Type B pancreatic cell (in vitro differentiated cells): ENCODE data around the gene RAB35. TPM values are rescaled to one million over a fixed set of nuclear protein-coding genes. Genes with fewer than 3 reads are reported as not detected.
"Not testable (repeated sequence)": the region's sequence is repeated elsewhere in the genome, so short reads cannot be mapped to it uniquely, and the experiment has no call there.

Source experiments
- DNase-seq: peaks from one replicate; pipeline ENCODE4 v3.0.0; 2021; ENCODE audit warnings: mixed read lengths; ENCODE audit not compliant: unreplicated experiment; ENCODE audit errors: extremely low spot score
- H3K27ac Mint-ChIP-seq: 2 replicates; pipeline ENCODE4 v1.8.0; 2021; ENCODE audit warnings: mild to moderate bottlenecking, mixed read lengths
- H3K27me3 Mint-ChIP-seq: 2 replicates; pipeline ENCODE4 v1.8.0; 2021; ENCODE audit warnings: mixed read lengths
- H3K36me3 Mint-ChIP-seq: 2 replicates; pipeline ENCODE4 v1.8.0; 2021; ENCODE audit warnings: mixed read lengths
- H3K4me1 Mint-ChIP-seq: one replicate; pipeline ENCODE4 v1.8.0; 2021; ENCODE audit warnings: mixed read lengths; ENCODE audit not compliant: unreplicated experiment
- H3K4me3 Mint-ChIP-seq: 2 replicates; pipeline ENCODE4 v1.8.0; 2021; ENCODE audit warnings: mild to moderate bottlenecking, mixed read lengths
- H3K9me3 Mint-ChIP-seq: 2 replicates; pipeline ENCODE4 v1.8.0; 2021; ENCODE audit warnings: mixed read lengths
- microRNA-seq: library from miRNA; unstranded; fragments of <30 nt; microRNA quantifications from one replicate; pipeline ENCODE4, GENCODE V29; 2020
- total RNA-seq: library from RNA; stranded (reverse); gene quantifications from 2 replicates; pipeline ENCODE4 v1.2.1, GENCODE V29; 2021; ENCODE audit warnings: low replicate concordance
- TF ChIP-seq, protein P1 (sequence below): fragments of 200-600 bp; sonication (generic); conservative IDR thresholded peaks from 2 replicates; pipeline ENCODE4 v1.5.0; 2021; ENCODE audit warnings: antibody characterized with exemption, mild to moderate bottlenecking

RAB35 gene
- total RNA-seq, 1 donor from 2014 or later: 42.3 TPM

DNA sequence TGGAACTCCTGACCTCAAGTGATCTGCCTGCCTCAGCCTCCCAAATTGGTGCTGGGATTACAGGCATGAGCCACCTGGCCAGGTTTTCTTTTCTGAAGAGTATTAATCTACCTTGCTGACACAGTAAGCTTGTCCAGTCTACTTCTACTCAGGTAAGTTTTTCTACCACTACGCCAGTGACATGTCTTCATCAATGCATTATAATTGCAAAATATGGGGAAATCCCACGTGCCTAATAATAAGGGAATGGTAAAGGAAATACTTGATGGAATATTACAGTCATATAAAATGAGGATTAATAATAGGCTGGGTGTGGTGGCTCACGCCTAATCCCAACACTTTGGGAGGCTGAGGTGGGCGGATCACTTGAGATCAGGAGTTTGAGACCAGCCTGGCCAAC is 62.3 kb downstream of the RAB35 start:
- TF ChIP-seq, protein P1, sequence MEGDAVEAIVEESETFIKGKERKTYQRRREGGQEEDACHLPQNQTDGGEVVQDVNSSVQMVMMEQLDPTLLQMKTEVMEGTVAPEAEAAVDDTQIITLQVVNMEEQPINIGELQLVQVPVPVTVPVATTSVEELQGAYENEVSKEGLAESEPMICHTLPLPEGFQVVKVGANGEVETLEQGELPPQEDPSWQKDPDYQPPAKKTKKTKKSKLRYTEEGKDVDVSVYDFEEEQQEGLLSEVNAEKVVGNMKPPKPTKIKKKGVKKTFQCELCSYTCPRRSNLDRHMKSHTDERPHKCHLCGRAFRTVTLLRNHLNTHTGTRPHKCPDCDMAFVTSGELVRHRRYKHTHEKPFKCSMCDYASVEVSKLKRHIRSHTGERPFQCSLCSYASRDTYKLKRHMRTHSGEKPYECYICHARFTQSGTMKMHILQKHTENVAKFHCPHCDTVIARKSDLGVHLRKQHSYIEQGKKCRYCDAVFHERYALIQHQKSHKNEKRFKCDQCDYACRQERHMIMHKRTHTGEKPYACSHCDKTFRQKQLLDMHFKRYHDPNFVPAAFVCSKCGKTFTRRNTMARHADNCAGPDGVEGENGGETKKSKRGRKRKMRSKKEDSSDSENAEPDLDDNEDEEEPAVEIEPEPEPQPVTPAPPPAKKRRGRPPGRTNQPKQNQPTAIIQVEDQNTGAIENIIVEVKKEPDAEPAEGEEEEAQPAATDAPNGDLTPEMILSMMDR: no peak

DNA sequence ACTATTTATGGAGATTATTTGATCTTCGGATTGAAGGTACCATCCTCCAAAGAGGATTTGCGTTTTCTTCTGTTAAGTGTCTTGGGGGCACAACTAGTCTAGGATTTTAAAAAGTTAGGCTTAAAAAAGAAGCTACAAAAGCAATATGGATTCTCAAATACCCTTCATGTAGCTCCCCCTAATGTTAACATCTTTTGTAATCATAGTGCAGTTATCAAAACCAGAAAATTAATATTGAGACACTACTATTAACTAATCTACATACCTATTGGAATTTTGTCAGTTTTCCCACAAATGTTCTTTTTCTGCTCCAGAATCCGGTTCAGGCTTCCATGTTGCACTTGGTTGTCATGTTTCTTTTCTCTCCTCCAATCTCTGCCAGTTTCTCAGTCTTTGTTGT is 65.0 kb downstream of the RAB35 start:
- peaks cover 4% of the 10 kb centered on the region for H3K9me3 Mint-ChIP-seq
- H3K27ac Mint-ChIP-seq: no peak overlapping the region
- no peaks in the 10 kb centered on the region for H3K36me3 Mint-ChIP-seq

More for the DNA sequence above, 62.3 kb downstream of the RAB35 start:
- DNase-seq: no peak
- H3K27ac Mint-ChIP-seq: no peak overlapping the region
- peaks cover 4% of the 10 kb centered on the region for H3K4me1 Mint-ChIP-seq
- H3K9me3 Mint-ChIP-seq: peaks cover 4% of the 10 kb centered on the region
- no peaks in the 10 kb centered on the region for H3K27me3 Mint-ChIP-seq
- H3K36me3 Mint-ChIP-seq: no peaks in the 10 kb centered on the region
- H3K4me3 Mint-ChIP-seq: no peak overlapping the region

DNA sequence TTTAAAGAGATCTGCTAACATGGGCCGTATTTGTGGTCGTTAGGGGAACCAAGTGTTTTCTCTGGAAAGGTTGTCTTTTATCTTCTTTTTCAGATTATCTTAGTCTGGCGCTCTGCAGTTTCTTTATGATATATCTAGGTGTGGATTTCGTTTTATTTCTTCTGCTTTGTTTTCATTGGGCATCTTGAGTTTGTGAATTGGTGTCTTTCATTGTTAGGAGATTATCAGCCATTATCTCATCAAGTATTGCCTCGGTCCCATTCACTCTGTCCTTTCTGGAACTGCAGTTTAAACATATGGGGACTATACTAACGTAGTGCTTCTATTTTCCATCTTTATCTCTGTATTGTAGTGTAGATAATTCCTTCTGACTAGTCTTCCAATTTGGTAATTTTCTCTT is 67.1 kb downstream of the RAB35 start:
- DNase-seq: no peak
- H3K4me1 Mint-ChIP-seq: no peaks in the 10 kb centered on the region
- no peaks in the 10 kb centered on the region for H3K36me3 Mint-ChIP-seq
- TF ChIP-seq, protein P1: no peak
- H3K9me3 Mint-ChIP-seq: peaks cover 4% of the 10 kb centered on the region
- peaks cover 3% of the 10 kb centered on the region for H3K27me3 Mint-ChIP-seq
- H3K27ac Mint-ChIP-seq: no peak overlapping the region
- H3K4me3 Mint-ChIP-seq: no peak overlapping the region

More for the DNA sequence above, 65.0 kb downstream of the RAB35 start:
- peaks cover 4% of the 10 kb centered on the region for H3K4me1 Mint-ChIP-seq
- no peak overlapping the region for H3K4me3 Mint-ChIP-seq
- TF ChIP-seq, protein P1: no peak
- H3K27me3 Mint-ChIP-seq: peaks cover 3% of the 10 kb centered on the region
- no peak for DNase-seq

DNA sequence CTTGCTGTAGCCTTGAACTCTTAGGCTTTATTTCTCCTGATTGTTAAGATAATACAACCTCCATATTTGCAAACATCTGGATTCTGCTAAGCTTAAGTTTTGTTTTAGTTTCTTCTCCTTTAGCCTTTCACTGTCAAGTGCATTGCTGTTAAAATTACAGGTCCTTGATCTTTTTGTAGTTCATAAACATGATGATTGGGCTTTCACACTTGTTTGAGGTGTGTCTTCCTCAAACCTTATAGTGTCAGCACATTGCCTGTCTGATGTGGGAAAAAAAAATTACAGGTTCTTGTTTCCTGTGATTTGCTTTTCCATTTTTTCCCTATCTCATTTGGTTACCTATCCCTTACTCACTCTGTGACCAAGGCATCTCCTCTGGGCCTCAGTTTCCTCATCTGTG is 68.3 kb downstream of the RAB35 start:
- H3K27ac Mint-ChIP-seq: no peak overlapping the region
- peaks cover 4% of the 10 kb centered on the region for H3K9me3 Mint-ChIP-seq
- TF ChIP-seq, protein P1: no peak
- no peak for DNase-seq
- no peaks in the 10 kb centered on the region for H3K4me1 Mint-ChIP-seq
- H3K36me3 Mint-ChIP-seq: no peaks in the 10 kb centered on the region
- H3K4me3 Mint-ChIP-seq: no peak overlapping the region
- H3K27me3 Mint-ChIP-seq: peaks cover 3% of the 10 kb centered on the region

DNA sequence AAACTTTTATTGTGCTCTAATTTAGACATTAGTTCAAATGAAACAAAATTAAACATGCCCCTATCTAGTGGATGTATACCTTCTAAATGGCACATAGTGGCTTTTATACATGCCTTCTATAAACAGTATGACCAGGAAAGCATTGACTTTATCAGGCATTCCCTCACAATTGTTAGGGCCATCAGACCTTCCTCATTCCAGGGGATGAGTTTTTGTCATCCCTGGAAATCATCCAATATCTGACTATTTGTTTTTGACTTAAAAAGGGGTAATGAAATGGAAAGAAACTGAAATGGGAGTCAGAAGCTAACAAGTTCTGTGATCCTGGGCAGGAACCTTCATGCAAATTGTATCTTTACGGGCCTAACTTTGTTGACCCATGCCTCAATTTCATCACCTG is 69.5 kb downstream of the RAB35 start:
- H3K27ac Mint-ChIP-seq: no peak overlapping the region
- H3K4me3 Mint-ChIP-seq: no peak overlapping the region

DNA sequence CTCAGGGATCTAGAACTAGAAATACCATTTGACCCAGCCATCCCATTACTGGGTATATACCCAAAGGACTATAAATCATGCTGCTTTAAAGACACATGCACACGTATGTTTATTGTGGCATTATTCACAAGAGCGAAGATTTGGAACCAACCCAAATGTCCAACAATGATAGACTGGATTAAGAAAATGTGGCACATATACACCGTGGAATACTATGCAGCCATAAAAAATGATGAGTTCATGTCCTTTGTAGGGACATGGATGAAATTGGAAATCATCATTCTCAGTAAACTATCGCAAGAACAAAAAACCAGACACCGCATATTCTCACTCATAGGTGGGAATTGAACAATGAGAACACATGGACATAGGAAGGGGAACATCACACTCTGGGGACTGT is 71.2 kb downstream of the RAB35 start:
- not testable (repeated sequence) for H3K27ac Mint-ChIP-seq, H3K36me3 Mint-ChIP-seq, H3K4me3 Mint-ChIP-seq, H3K4me1 Mint-ChIP-seq, DNase-seq, H3K9me3 Mint-ChIP-seq, H3K27me3 Mint-ChIP-seq

More for the DNA sequence above, 69.5 kb downstream of the RAB35 start:
- Mint-ChIP-seq H3K36me3 (no peaks in the 10 kb centered on the region), H3K27me3 (peaks cover 3% of the 10 kb centered on the region), H3K4me1 (no peaks in the 10 kb centered on the region), H3K9me3 (peaks cover under 1% of the 10 kb centered on the region)
- DNase-seq: no peak
- TF ChIP-seq, protein P1: no peak

Small RNA genes within 50 kb of the gene (microRNA-seq; reads per million reads assigned to microRNA genes)
- gene MIR4498: not detected

Other genes starting within 250 kb of the RAB35 start
- 17.0 and 50.9 TPM in 2 replicates for gene CIT, start 239.4 kb downstream of the RAB35 start, total RNA-seq
- 7.4 and 7.8 TPM in 2 replicates for gene BICDL1, start 127.5 kb downstream of the RAB35 start, total RNA-seq
- 114 and 130 TPM in 2 replicates for gene GCN1, start 78.0 kb upstream of the RAB35 start, total RNA-seq
- 2,585 and 2,806 TPM in 2 replicates for gene RPLP0, start 84.4 kb upstream of the RAB35 start, total RNA-seq
- gene PXN, start 149.0 kb upstream of the RAB35 start, total RNA-seq: 60.7 and 127 TPM in 2 replicates
- 6,693 and 9,065 TPM in 2 replicates for gene RNU4-2, start 175.2 kb upstream of the RAB35 start, total RNA-seq
- 4,376 and 7,253 TPM in 2 replicates for gene RNU4-1, start 176.5 kb upstream of the RAB35 start, total RNA-seq
- gene SIRT4, start 185.6 kb upstream of the RAB35 start, total RNA-seq: 2.0 and 2.7 TPM in 2 replicates
- gene PLA2G1B, start 211.0 kb upstream of the RAB35 start, total RNA-seq: not detected in 2 replicates